GM23338 (cell line): ENCODE measurements around the gene RBM34. TPM values are rescaled to one million over a fixed set of nuclear protein-coding genes. Genes with fewer than 3 reads are reported as not detected.

ENCODE experiments used
- ATAC-seq: fragments of 200-7000 bp; cut with Tn5 transposase; 3 replicates; pipeline ENCODE4 v1.9.1; 2020
- DNase-seq: peaks from one replicate; pipeline ENCODE4 v3.0.0-alpha.2; 2015; ENCODE audit warnings: low spot score
- H2AFZ ChIP-seq: fragments of 200-600 bp; sonication (generic); 2 replicates; pipeline ENCODE4 v1.8.0; 2016; ENCODE audit warnings: antibody characterized with exemption, mild to moderate bottlenecking, moderate library complexity
- H3F3A ChIP-seq: fragments of 200-600 bp; sonication (generic); replicated peaks from 2 replicates; pipeline ENCODE4 v1.8.0; 2017; ENCODE audit warnings: antibody characterized with exemption, mixed run types, low read depth
- H3K27ac ChIP-seq: fragments of 200-600 bp; sonication (generic); 2 replicates; pipeline ENCODE4 v1.6.1; 2016; ENCODE audit warnings: low read depth
- H3K27me3 ChIP-seq: fragments of 200-600 bp; sonication (generic); 2 replicates; pipeline ENCODE4 v1.8.0; 2016; ENCODE audit warnings: mild to moderate bottlenecking, mixed run types, moderate library complexity; ENCODE audit not compliant: insufficient read depth
- H3K36me3 ChIP-seq: fragments of 200-600 bp; sonication (generic); 2 replicates; pipeline ENCODE4 v1.8.0; 2016; ENCODE audit warnings: mild to moderate bottlenecking; ENCODE audit not compliant: insufficient read depth
- H3K4me1 ChIP-seq: fragments of 200-600 bp; sonication (generic); 2 replicates; pipeline ENCODE4 v1.8.0; 2016; ENCODE audit warnings: mild to moderate bottlenecking, moderate library complexity; ENCODE audit not compliant: insufficient read depth
- H3K4me2 ChIP-seq: fragments of 200-600 bp; sonication (generic); 2 replicates; pipeline ENCODE4 v1.7.1; 2017; ENCODE audit warnings: mixed run types
- H3K4me3 ChIP-seq: fragments of 200-600 bp; sonication (generic); 2 replicates; pipeline ENCODE4 v1.6.1; 2016; ENCODE audit warnings: mixed run types
- H3K79me2 ChIP-seq: fragments of 200-600 bp; sonication (generic); replicated peaks from 2 replicates; pipeline ENCODE4 v1.8.0; 2017; ENCODE audit warnings: mild to moderate bottlenecking; ENCODE audit not compliant: insufficient read depth
- H3K9me2 ChIP-seq: fragments of 200-600 bp; sonication (generic); 2 replicates; pipeline ENCODE4 v1.8.0; 2017; ENCODE audit not compliant: insufficient read depth
- H4K20me1 ChIP-seq: fragments of 200-600 bp; sonication (generic); replicated peaks from 2 replicates; pipeline ENCODE4 v1.8.0; 2017; ENCODE audit warnings: mild to moderate bottlenecking; ENCODE audit not compliant: insufficient read depth
- H3K27ac Mint-ChIP-seq: 2 replicates; pipeline ENCODE4 v1.8.0; 2020; ENCODE audit warnings: inconsistent platforms, mild to moderate bottlenecking, moderate library complexity, mixed read lengths
- H3K27me3 Mint-ChIP-seq: 3 replicates; pipeline ENCODE4 v1.8.0; 2022; ENCODE audit warnings: low read depth, mild to moderate bottlenecking, moderate library complexity, mixed read lengths, inconsistent platforms; ENCODE audit not compliant: insufficient read depth, poor library complexity
- H3K36me3 Mint-ChIP-seq: 3 replicates; pipeline ENCODE4 v1.8.0; 2021; ENCODE audit warnings: low read depth, mild to moderate bottlenecking, inconsistent platforms, moderate library complexity, mixed read lengths
- H3K4me1 Mint-ChIP-seq: 3 replicates; pipeline ENCODE4 v1.8.0; 2020; ENCODE audit warnings: mild to moderate bottlenecking, inconsistent platforms, mixed read lengths
- H3K4me3 Mint-ChIP-seq: 3 replicates; pipeline ENCODE4 v1.8.0; 2021; ENCODE audit warnings: moderate library complexity, mild to moderate bottlenecking, inconsistent platforms, mixed read lengths
- H3K9me3 Mint-ChIP-seq: 3 replicates; pipeline ENCODE4 v1.8.0; 2020; ENCODE audit warnings: moderate library complexity, mild to moderate bottlenecking, inconsistent platforms, mixed read lengths
- CREB1 ChIP-seq: fragments of 250-450 bp; sonication (Bioruptor Pico); IDR thresholded peaks from 2 replicates; pipeline ENCODE4 v1.5.0; 2020; ENCODE audit warnings: low read depth, mild to moderate bottlenecking, moderate library complexity
- CTCF ChIP-seq, 2 experiments: fragments of 200-600 bp in 1 of 2; sonication (generic) in 1 of 2; conservative IDR thresholded peaks; 2 replicates each; pipeline versions ENCODE4 v1.5.1 to v1.6.1; 2016 to 2017; ENCODE audit warnings: antibody characterized with exemption in 2 of 2, low read depth in 2 of 2, mild to moderate bottlenecking in 2 of 2, moderate library complexity in 1 of 2
- ETS1 ChIP-seq: IDR thresholded peaks from 2 replicates; pipeline ENCODE4 v1.6.1; 2016; ENCODE audit warnings: antibody characterized with exemption
- EZH2phosphoT487 ChIP-seq: fragments of 200-600 bp; sonication (generic); IDR thresholded peaks from one replicate; pipeline ENCODE4 v1.8.1; 2018; ENCODE audit warnings: antibody characterized with exemption; ENCODE audit not compliant: unreplicated experiment
- JUNB ChIP-seq: IDR thresholded peaks from one replicate; pipeline ENCODE4 v1.6.1; 2016; ENCODE audit warnings: antibody characterized with exemption; ENCODE audit not compliant: unreplicated experiment
- NANOG ChIP-seq: IDR thresholded peaks from 2 replicates; pipeline ENCODE4 v1.6.1; 2016; ENCODE audit warnings: antibody characterized with exemption, borderline replicate concordance
- POLR2AphosphoS5 ChIP-seq: IDR thresholded peaks from 2 replicates; pipeline ENCODE4 v1.6.1; 2016; ENCODE audit warnings: antibody characterized with exemption, low read depth
- REST ChIP-seq: IDR thresholded peaks from one replicate; pipeline ENCODE4 v1.6.1; 2018; ENCODE audit warnings: antibody characterized with exemption; ENCODE audit not compliant: unreplicated experiment
- STAT1 ChIP-seq: IDR thresholded peaks from one replicate; pipeline ENCODE4 v1.6.1; 2016; ENCODE audit warnings: antibody characterized with exemption; ENCODE audit not compliant: unreplicated experiment
- ZNF114 ChIP-seq: fragments of 250-450 bp; sonication (Bioruptor Pico); IDR thresholded peaks from 2 replicates; pipeline ENCODE4 v1.5.0; 2020; ENCODE audit warnings: mild to moderate bottlenecking, moderate library complexity
- ZNF331 ChIP-seq: fragments of 250-450 bp; sonication (Bioruptor Pico); IDR thresholded peaks from 2 replicates; pipeline ENCODE4 v1.5.0; 2020; ENCODE audit warnings: low read depth, mild to moderate bottlenecking, moderate library complexity
- polyA plus RNA-seq: library from polyadenylated mRNA; unstranded; fragments of >200 nt; fragmentation: Nextera tagmentation; extraction: Ambion mirVana; gene quantifications from 2 replicates; pipeline ENCODE4 v1.2.1, GENCODE V29; 2016
- total RNA-seq: library from RNA; depleted of rRNA; stranded (reverse); fragments of >200 nt; shearing (Covaris generic); gene quantifications from 2 replicates; pipeline ENCODE4 v1.2.3, GENCODE V29; 2014

The RBM34 gene
- total and polyA plus RNA-seq, 2 experiments from 2014 or later, result 51.8 to 177 TPM

GRCh38 chr1:235107368-235108184 lies 53.5 kb downstream of the RBM34 start (continued):
- TF ChIP-seq REST, result no peak
- no peak for TF ChIP-seq POLR2AphosphoS5
- TF ChIP-seq ZNF114 (CRISPR knock-in tag), result no peak
- TF ChIP-seq ZNF331, result no peak

- H3K9me2 ChIP-seq, result no peaks in the 10 kb centered on the region
- no peak overlapping the region for H3K27ac ChIP-seq
- peaks cover 37% of the 10 kb centered on the region for H3K36me3 Mint-ChIP-seq
- H3K27ac Mint-ChIP-seq, result no peak overlapping the region
- H3K9me3 Mint-ChIP-seq, result no peaks in the 10 kb centered on the region
- H3K4me2 ChIP-seq, result no peak overlapping the region
- no peak for ATAC-seq
- H3K27me3 Mint-ChIP-seq, result peaks cover 7% of the 10 kb centered on the region
- H4K20me1 ChIP-seq, result no peaks in the 10 kb centered on the region; the same call in none of the 2 replicates
- peaks cover 11% of the 10 kb centered on the region for H3K36me3 ChIP-seq
- H3K79me2 ChIP-seq, result peaks cover 7% of the 10 kb centered on the region
- TF ChIP-seq NANOG, result no peak
- no peak for TF ChIP-seq ETS1
- TF ChIP-seq EZH2phosphoT487, result no peak
- no peak for TF ChIP-seq ZNF331
- no peak for TF ChIP-seq STAT1
- no peak for TF ChIP-seq CTCF (conservative IDR thresholded peaks at IDR 0.05; ENCODE audit: low read depth in 2 of 2)
- no peak for TF ChIP-seq CREB1 (CRISPR knock-in tag)
- no peak for TF ChIP-seq POLR2AphosphoS5
- TF ChIP-seq JUNB, result no peak
- TF ChIP-seq REST, result no peak
- no peak for TF ChIP-seq ZNF114 (CRISPR knock-in tag)
- peaks cover 36% of the 10 kb centered on the region for H3F3A ChIP-seq
- H3K4me1 ChIP-seq, result peaks cover 14% of the 10 kb centered on the region
- H3K4me1 Mint-ChIP-seq, result peaks cover 15% of the 10 kb centered on the region; the same call in 2 of the 3 replicates
- no peak overlapping the region for H3K4me3 Mint-ChIP-seq
- H3K4me3 ChIP-seq, result no peak overlapping the region
- no peaks in the 10 kb centered on the region for H3K27me3 ChIP-seq
- DNase-seq, result no peak
- no peak overlapping the region for H2AFZ ChIP-seq
Observed at GRCh38 chr1:235106457-235106856, 54.6 kb downstream of the RBM34 start.
